ENCODE data around the gene REG1B.

GRCh38 chr2:79097843-79098242 is 10.1 kb upstream of the REG1B start:
- no peak for TF ChIP-seq POLR2AphosphoS5 (IDR thresholded peaks at IDR 0.05)
- TF ChIP-seq POLR2A (IDR thresholded peaks at IDR 0.05), result no peak
- TF ChIP-seq CTCF (IDR thresholded peaks at IDR 0.05), result no peak
- no peak for TF ChIP-seq EP300 (IDR thresholded peaks at IDR 0.05)
